SJSA1 (cell line): ENCODE results near the gene DLST. TPM values are rescaled to one million over a fixed set of nuclear protein-coding genes. Genes with fewer than 3 reads are reported as not detected.

Source experiments
- DNase-seq, 2 experiments: peaks; one replicate each; pipeline ENCODE4 v3.0.0-alpha.2; 2015 to 2020; ENCODE audit warnings: low spot score in 2 of 2, low read depth in 1 of 2
- H3K27ac ChIP-seq: fragments of 250-450 bp; sonication (Bioruptor Pico); 2 replicates; pipeline ENCODE4 v1.5.1; 2020; ENCODE audit warnings: mild to moderate bottlenecking, moderate library complexity
- H3K27me3 ChIP-seq: fragments of 250-450 bp; sonication (Bioruptor Pico); replicated peaks from 2 replicates; pipeline ENCODE4 v1.5.1; 2020; ENCODE audit warnings: mild to moderate bottlenecking, moderate library complexity
- H3K36me3 ChIP-seq: fragments of 250-450 bp; sonication (Bioruptor Pico); 2 replicates; pipeline ENCODE4 v1.5.1; 2020; ENCODE audit warnings: mild to moderate bottlenecking
- H3K4me1 ChIP-seq: fragments of 250-450 bp; sonication (Bioruptor Pico); replicated peaks from 2 replicates; pipeline ENCODE4 v1.6.1; 2021; ENCODE audit warnings: mild to moderate bottlenecking
- H3K4me3 ChIP-seq: fragments of 250-450 bp; sonication (Bioruptor Pico); 2 replicates; pipeline ENCODE4 v1.5.1; 2020; ENCODE audit warnings: mild to moderate bottlenecking
- H3K9me3 ChIP-seq: fragments of 250-450 bp; sonication (Bioruptor Pico); replicated peaks from 2 replicates; pipeline ENCODE4 v1.5.1; 2020; ENCODE audit warnings: mild to moderate bottlenecking
- total RNA-seq: library from RNA; depleted of rRNA; stranded (reverse); fragments of >200 nt; shearing (Covaris generic); gene quantifications from 2 replicates; pipeline ENCODE4 v1.2.3, GENCODE V29; 2014; rRNA removed

The DLST gene
- total RNA-seq, 1 experiment from 2014 or later, result 34.9 TPM

- no peaks in the 10 kb centered on the region for H3K9me3 ChIP-seq
- no peak overlapping the region for H3K4me3 ChIP-seq
- H3K27ac ChIP-seq, result no peak overlapping the region
- H3K4me1 ChIP-seq, result no peaks in the 10 kb centered on the region
- H3K36me3 ChIP-seq, result no peaks in the 10 kb centered on the region
- DNase-seq, result no peak
- no peaks in the 10 kb centered on the region for H3K27me3 ChIP-seq
Measured at GRCh38 chr14:74948228-74949175, 66.8 kb downstream of the DLST start.

GRCh38 chr14:74949191-74949601 lies 67.5 kb downstream of the DLST start:
- Histone ChIP-seq H3K9me3 (no peaks in the 10 kb centered on the region), H3K36me3 (no peaks in the 10 kb centered on the region), H3K4me3 (no peak overlapping the region), H3K27me3 (no peaks in the 10 kb centered on the region), H3K27ac (no peak overlapping the region), H3K4me1 (no peaks in the 10 kb centered on the region)
- no peak for DNase-seq

GRCh38 chr14:74949859-74950573 lies 68.3 kb downstream of the DLST start:
- Histone ChIP-seq H3K27me3 (no peaks in the 10 kb centered on the region), H3K27ac (no peak overlapping the region), H3K9me3 (no peaks in the 10 kb centered on the region), H3K4me1 (peaks cover 1% of the 10 kb centered on the region), H3K4me3 (no peak overlapping the region), H3K36me3 (no peaks in the 10 kb centered on the region)
- no peak for DNase-seq

- no peak for DNase-seq
- Histone ChIP-seq H3K27ac (no peak overlapping the region), H3K4me1 (peaks cover 9% of the 10 kb centered on the region), H3K4me3 (no peak overlapping the region), H3K9me3 (no peaks in the 10 kb centered on the region), H3K27me3 (no peaks in the 10 kb centered on the region; the same call in 1 of the 2 replicates), H3K36me3 (no peaks in the 10 kb centered on the region)
Measured at GRCh38 chr14:74950795-74951442, 69.2 kb downstream of the DLST start.

GRCh38 chr14:74951443-74952179 lies 69.9 kb downstream of the DLST start:
- peaks cover 9% of the 10 kb centered on the region for H3K4me1 ChIP-seq
- no peak for DNase-seq
- no peak overlapping the region for H3K4me3 ChIP-seq
- H3K27me3 ChIP-seq, result no peaks in the 10 kb centered on the region; the same call in 1 of the 2 replicates
- H3K9me3 ChIP-seq, result no peaks in the 10 kb centered on the region
- no peak overlapping the region for H3K27ac ChIP-seq
- no peaks in the 10 kb centered on the region for H3K36me3 ChIP-seq

GRCh38 chr14:74952180-74952665 lies 70.5 kb downstream of the DLST start:
- no peak overlapping the region for H3K4me3 ChIP-seq
- H3K4me1 ChIP-seq, result peaks cover 9% of the 10 kb centered on the region
- no peak for DNase-seq
- no peak overlapping the region for H3K27ac ChIP-seq
- H3K36me3 ChIP-seq, result no peaks in the 10 kb centered on the region
- no peaks in the 10 kb centered on the region; the same call in 1 of the 2 replicates for H3K27me3 ChIP-seq
- H3K9me3 ChIP-seq, result no peaks in the 10 kb centered on the region

GRCh38 chr14:74952697-74953484 lies 71.2 kb downstream of the DLST start:
- no peaks in the 10 kb centered on the region for H3K9me3 ChIP-seq
- H3K27ac ChIP-seq, result no peak overlapping the region
- no peak overlapping the region for H3K4me3 ChIP-seq
- DNase-seq, result no peak
- no peaks in the 10 kb centered on the region; the same call in 1 of the 2 replicates for H3K27me3 ChIP-seq
- H3K4me1 ChIP-seq, result peaks cover 9% of the 10 kb centered on the region
- no peaks in the 10 kb centered on the region for H3K36me3 ChIP-seq

Other genes with a start within 250 kb of the DLST start
- gene AREL1, start 168.8 kb upstream of the DLST start, total RNA-seq, result 15.2 and 23.2 TPM in 2 replicates
- gene FCF1, start 168.8 kb upstream of the DLST start, total RNA-seq, result 9.4 and 25.9 TPM in 2 replicates
- 13.4 and 15.1 TPM in 2 replicates for gene YLPM1, start 118.6 kb upstream of the DLST start, total RNA-seq
- not detected in 2 replicates for gene PROX2, start 5.8 kb upstream of the DLST start, total RNA-seq
- not detected in 2 replicates for gene RPS6KL1, start 41.3 kb downstream of the DLST start, total RNA-seq
- 0.79 and 1.6 TPM in 2 replicates for gene PGF, start 73.7 kb downstream of the DLST start, total RNA-seq
- gene EIF2B2, start 121.0 kb downstream of the DLST start, total RNA-seq, result 43.5 and 46.5 TPM in 2 replicates
- 10.3 and 20.6 TPM in 2 replicates for gene MLH3, start 169.6 kb downstream of the DLST start, total RNA-seq
- gene ACYP1, start 182.1 kb downstream of the DLST start, total RNA-seq, result 11.5 and 29.5 TPM in 2 replicates
- 0.34 and 5.5 TPM in 2 replicates for gene ZC2HC1C, start 187.7 kb downstream of the DLST start, total RNA-seq
- 15.3 and 26.1 TPM in 2 replicates for gene NEK9, start 245.1 kb downstream of the DLST start, total RNA-seq